BE2C (cell line): ENCODE measurements around the gene ICA1L.
"Not testable (repeated sequence)": the region's sequence is repeated elsewhere in the genome, so short reads cannot be mapped to it uniquely, and the experiment has no call there.

Experiments
- DNase-seq: peaks from one replicate; pipeline ENCODE4 v3.0.0-alpha.2; 2020
- H3K27me3 ChIP-seq: fragments of 250-450 bp; sonication (Bioruptor Pico); 2 replicates; pipeline ENCODE4 v1.5.1; 2020; ENCODE audit warnings: mild to moderate bottlenecking
- H3K36me3 ChIP-seq: fragments of 250-450 bp; sonication (Bioruptor Pico); 2 replicates; pipeline ENCODE4 v1.5.1; 2020; ENCODE audit warnings: mild to moderate bottlenecking
- H3K4me1 ChIP-seq: fragments of 250-450 bp; sonication (Bioruptor Pico); 2 replicates; pipeline ENCODE4 v1.5.1; 2020
- H3K4me3 ChIP-seq: 2 replicates; pipeline ENCODE4 v1.5.1; 2011; ENCODE audit warnings: low read depth, low read length
- H3K9me3 ChIP-seq: fragments of 250-450 bp; sonication (Bioruptor Pico); 2 replicates; pipeline ENCODE4 v1.5.1; 2020
- TF ChIP-seq, protein P1 (sequence below): IDR thresholded peaks from 2 replicates; pipeline ENCODE4 v1.5.1; 2012; ENCODE audit warnings: mild to moderate bottlenecking, low read depth, low read length

The ICA1L gene

DNA sequence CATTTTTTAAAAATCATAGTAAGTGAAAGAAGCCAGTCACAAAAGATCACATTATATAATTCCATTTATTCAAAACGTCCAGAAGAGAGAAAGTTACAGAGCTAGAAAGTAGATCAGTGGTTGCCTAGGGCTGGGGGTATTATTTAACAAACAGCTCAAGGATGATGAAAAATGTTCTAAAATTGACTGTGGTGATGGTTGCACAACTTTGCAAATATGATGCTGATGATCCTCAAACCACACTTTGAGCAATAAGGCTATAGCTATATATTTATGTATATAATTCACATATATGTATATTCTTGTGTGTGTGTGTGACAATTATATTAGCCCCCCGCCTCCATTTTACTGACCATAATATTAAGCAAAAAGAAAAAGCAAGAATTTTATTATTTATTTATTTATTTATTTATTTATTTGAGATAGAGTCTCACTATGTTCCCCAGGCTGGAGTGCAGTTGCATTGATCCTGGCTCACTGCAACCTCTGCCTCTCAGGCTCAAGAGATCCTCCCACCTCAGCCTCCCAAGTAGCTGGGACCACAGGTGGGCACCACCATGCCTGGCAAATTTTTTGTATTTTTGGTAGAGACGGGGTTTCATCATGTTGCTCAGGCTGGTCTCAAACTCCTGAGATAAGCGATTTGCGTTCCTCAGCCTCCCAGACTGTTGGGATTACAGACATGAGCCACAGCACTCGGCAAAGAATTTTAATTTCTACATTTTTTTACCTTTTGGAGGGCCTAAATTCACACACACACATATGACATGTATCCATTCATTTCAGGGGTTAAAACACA is 38.0 kb upstream of the ICA1L start:
- Histone ChIP-seq H3K4me1 (no peaks in the 10 kb centered on the region), H3K36me3 (peaks cover 39% of the 10 kb centered on the region), H3K27me3 (no peaks in the 10 kb centered on the region), H3K4me3 (peak overlapping the region; percentile 88; the same call in 1 of the 2 replicates), H3K9me3 (no peaks in the 10 kb centered on the region)
- TF ChIP-seq, protein P1, sequence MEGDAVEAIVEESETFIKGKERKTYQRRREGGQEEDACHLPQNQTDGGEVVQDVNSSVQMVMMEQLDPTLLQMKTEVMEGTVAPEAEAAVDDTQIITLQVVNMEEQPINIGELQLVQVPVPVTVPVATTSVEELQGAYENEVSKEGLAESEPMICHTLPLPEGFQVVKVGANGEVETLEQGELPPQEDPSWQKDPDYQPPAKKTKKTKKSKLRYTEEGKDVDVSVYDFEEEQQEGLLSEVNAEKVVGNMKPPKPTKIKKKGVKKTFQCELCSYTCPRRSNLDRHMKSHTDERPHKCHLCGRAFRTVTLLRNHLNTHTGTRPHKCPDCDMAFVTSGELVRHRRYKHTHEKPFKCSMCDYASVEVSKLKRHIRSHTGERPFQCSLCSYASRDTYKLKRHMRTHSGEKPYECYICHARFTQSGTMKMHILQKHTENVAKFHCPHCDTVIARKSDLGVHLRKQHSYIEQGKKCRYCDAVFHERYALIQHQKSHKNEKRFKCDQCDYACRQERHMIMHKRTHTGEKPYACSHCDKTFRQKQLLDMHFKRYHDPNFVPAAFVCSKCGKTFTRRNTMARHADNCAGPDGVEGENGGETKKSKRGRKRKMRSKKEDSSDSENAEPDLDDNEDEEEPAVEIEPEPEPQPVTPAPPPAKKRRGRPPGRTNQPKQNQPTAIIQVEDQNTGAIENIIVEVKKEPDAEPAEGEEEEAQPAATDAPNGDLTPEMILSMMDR = no peak
- DNase-seq = no peak

DNA sequence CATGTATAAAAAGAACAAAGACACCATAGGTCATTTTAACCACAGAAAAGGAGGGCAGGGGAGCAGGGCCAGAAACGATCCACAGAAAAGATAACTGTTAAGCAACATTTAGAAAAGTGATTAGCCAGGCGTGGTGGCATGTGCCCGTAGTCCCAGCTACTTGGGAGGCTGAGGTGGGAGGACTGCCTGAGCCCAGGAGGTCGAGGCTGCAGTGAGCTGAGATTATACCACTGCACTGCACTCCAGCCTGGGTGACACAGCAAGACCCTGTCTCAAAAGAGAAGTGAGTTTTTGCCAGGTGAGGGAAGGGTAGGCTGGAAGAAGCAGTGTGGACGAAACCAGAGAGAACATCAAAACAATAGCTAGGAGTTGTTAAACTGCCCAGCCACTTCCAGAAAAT is 36.6 kb upstream of the ICA1L start:
- no peak for DNase-seq
- Histone ChIP-seq H3K4me3 (no peak overlapping the region), H3K9me3 (no peaks in the 10 kb centered on the region), H3K36me3 (peaks cover 39% of the 10 kb centered on the region), H3K4me1 (no peaks in the 10 kb centered on the region), H3K27me3 (no peaks in the 10 kb centered on the region)
- TF ChIP-seq, protein P1 = no peak

DNA sequence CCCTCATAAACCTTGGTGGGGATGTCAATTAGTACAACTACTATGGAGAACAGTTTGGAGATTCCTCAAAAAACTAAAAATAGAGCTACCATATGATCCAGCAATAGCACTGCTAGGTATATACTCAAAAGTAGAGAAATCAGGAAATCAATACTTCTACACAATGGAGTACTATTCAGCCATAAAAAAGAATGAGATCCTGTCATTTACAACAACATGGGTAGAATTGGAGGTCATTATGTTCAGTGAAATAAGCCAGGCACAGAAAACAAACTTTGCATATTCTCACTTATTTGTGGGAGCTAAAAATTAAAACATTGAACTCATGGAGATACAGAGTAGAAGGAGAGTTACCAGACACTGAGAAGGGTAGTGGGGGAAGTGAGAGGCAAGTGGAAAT is 33.9 kb upstream of the ICA1L start:
- H3K36me3 ChIP-seq = peaks cover 55% of the 10 kb centered on the region
- not testable (repeated sequence) for DNase-seq

DNA sequence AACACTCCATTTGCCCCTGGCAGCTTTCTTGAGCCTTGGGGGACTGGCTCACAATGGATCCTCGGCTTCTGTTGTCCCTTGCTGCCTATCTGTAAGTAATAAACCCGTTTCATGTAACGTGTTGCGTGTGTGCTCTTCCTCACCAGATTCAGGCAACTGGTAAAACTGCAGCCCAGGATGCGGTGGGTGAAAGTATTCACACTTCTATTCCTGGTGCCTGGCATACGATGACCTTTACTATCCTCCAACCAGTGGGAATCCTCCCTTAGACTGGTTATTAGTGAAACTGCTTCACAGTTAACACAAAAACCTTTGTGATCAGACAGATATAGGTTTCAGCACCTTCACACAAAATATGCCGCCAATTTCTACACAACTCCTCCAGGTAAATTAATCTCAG is 13.6 kb upstream of the ICA1L start:
- TF ChIP-seq, protein P1 = no peak
- no peaks in the 10 kb centered on the region; the same call in 1 of the 2 replicates for H3K9me3 ChIP-seq
- no peaks in the 10 kb centered on the region for H3K4me1 ChIP-seq
- no peaks in the 10 kb centered on the region for H3K27me3 ChIP-seq
- H3K4me3 ChIP-seq = no peak overlapping the region
- DNase-seq = no peak
- peaks cover 83% of the 10 kb centered on the region for H3K36me3 ChIP-seq

More for the DNA sequence above, 33.9 kb upstream of the ICA1L start:
- not testable (repeated sequence) for H3K9me3 ChIP-seq, H3K4me1 ChIP-seq, H3K27me3 ChIP-seq, H3K4me3 ChIP-seq

DNA sequence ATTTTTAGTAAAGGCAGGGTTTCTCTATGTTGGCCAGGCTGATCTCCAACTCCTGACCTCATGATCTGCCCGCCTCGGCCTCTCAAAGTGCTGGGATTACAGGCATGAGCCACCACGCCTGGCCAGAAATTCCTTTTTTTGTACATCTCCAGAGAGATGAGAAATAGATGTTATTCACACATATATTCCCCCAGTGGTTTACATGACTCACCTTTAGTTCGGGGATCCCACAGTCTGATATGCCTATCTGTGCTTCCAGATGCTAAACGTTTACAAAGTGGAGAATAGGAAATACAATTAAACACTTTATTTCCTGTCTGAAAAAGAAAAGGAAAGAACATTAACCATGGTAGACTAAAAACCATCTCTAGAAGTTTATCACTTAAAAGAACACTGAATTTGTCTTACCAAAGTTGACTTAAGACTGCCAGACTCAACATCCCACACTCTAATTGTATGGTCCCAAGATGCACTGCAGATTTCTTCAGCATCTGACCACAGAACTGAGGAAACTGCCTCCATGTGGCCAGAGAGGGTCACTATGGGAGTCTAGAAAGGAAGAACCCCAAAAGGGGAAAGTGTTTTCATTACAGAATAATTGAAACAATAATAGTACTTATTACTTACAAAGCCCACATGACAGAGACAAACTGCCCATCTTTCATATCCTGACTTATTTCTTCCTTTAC is 12.6 kb upstream of the ICA1L start:
- H3K4me1 ChIP-seq = no peaks in the 10 kb centered on the region
- no peak overlapping the region for H3K4me3 ChIP-seq
- no peak for DNase-seq
- TF ChIP-seq, protein P1 = no peak
- peaks cover 75% of the 10 kb centered on the region for H3K36me3 ChIP-seq
- H3K27me3 ChIP-seq = no peaks in the 10 kb centered on the region
- no peaks in the 10 kb centered on the region; the same call in 1 of the 2 replicates for H3K9me3 ChIP-seq

DNA sequence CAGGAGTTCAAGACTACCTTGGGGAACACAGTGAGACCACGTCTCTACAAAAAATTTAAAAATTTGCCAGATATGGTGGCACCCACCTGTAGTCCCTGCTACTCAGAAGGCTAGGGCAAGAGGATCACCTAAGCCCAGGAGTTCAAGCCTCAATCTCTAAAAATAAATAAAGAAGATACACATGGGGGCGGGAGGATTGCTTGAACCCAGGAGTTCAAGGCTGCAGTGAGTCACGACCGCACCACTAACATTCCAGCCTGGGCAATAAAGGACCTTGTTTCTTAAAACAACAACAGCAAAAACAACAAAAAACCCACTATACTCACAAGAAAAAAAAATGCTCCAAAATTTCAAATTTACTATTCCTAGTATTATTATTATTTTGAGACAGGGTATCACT is 10.0 kb upstream of the ICA1L start:
- H3K4me3 ChIP-seq = no peak overlapping the region
- peaks cover 58% of the 10 kb centered on the region for H3K36me3 ChIP-seq
- no peak for DNase-seq
- TF ChIP-seq, protein P1 = no peak
- no peaks in the 10 kb centered on the region for H3K9me3 ChIP-seq
- H3K27me3 ChIP-seq = no peaks in the 10 kb centered on the region
- H3K4me1 ChIP-seq = no peaks in the 10 kb centered on the region
